ENCODE results near the gene H19.

H19 gene

DNA sequence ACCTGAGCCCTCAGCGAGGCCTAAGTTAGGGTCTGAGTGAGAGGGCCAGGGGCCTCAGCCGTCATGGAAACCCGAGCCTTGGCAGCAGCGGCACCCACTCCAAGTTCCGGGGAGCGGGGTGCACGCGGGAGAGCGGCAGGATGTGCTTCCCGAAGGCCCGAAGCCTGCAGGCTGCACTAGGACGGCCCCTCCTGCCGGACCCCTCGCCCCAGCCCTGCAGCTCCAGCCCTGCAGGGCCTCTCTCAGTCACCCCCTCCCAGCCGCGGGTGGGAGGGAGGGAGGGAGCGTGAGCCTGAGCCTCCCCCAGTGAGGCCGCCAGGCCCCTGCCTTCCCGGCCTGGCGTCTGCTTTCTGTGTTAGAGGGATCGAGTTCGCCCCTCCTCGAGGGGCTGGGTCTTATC, 27.9 kb downstream of the H19 start:
- TF ChIP-seq EP300 (IDR thresholded peaks at IDR 0.05; ENCODE audit: borderline replicate concordance) = no peak
- no peak for TF ChIP-seq RAD21 (IDR thresholded peaks at IDR 0.05; ENCODE audit: low read depth)
- no peak for TF ChIP-seq CREB1 (IDR thresholded peaks at IDR 0.05; ENCODE audit: low read depth)
- TF ChIP-seq, protein P1, sequence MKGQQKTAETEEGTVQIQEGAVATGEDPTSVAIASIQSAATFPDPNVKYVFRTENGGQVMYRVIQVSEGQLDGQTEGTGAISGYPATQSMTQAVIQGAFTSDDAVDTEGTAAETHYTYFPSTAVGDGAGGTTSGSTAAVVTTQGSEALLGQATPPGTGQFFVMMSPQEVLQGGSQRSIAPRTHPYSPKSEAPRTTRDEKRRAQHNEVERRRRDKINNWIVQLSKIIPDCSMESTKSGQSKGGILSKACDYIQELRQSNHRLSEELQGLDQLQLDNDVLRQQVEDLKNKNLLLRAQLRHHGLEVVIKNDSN (IDR thresholded peaks at IDR 0.05) = no peak
- no peak for TF ChIP-seq ZBTB7A (IDR thresholded peaks at IDR 0.05; ENCODE audit: low read depth)
- no peak for TF ChIP-seq YY1 (IDR thresholded peaks at IDR 0.05; ENCODE audit: low read depth)
- TF ChIP-seq TCF12 (IDR thresholded peaks at IDR 0.05; ENCODE audit: low read depth) = no peak
- no peak for TF ChIP-seq NFIC (IDR thresholded peaks at IDR 0.05)
- TF ChIP-seq FOXM1 (IDR thresholded peaks at IDR 0.05; ENCODE audit: borderline replicate concordance, low read depth) = no peak
- no peak for TF ChIP-seq TAF1 (IDR thresholded peaks at IDR 0.05; ENCODE audit: low read depth)
- no peak for TF ChIP-seq EGR1 (IDR thresholded peaks at IDR 0.05)
- TF ChIP-seq, protein P2, sequence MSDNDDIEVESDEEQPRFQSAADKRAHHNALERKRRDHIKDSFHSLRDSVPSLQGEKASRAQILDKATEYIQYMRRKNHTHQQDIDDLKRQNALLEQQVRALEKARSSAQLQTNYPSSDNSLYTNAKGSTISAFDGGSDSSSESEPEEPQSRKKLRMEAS (IDR thresholded peaks at IDR 0.05) = no peak
- no peak for TF ChIP-seq TEAD4 (IDR thresholded peaks at IDR 0.05)
- TF ChIP-seq, protein P3, sequence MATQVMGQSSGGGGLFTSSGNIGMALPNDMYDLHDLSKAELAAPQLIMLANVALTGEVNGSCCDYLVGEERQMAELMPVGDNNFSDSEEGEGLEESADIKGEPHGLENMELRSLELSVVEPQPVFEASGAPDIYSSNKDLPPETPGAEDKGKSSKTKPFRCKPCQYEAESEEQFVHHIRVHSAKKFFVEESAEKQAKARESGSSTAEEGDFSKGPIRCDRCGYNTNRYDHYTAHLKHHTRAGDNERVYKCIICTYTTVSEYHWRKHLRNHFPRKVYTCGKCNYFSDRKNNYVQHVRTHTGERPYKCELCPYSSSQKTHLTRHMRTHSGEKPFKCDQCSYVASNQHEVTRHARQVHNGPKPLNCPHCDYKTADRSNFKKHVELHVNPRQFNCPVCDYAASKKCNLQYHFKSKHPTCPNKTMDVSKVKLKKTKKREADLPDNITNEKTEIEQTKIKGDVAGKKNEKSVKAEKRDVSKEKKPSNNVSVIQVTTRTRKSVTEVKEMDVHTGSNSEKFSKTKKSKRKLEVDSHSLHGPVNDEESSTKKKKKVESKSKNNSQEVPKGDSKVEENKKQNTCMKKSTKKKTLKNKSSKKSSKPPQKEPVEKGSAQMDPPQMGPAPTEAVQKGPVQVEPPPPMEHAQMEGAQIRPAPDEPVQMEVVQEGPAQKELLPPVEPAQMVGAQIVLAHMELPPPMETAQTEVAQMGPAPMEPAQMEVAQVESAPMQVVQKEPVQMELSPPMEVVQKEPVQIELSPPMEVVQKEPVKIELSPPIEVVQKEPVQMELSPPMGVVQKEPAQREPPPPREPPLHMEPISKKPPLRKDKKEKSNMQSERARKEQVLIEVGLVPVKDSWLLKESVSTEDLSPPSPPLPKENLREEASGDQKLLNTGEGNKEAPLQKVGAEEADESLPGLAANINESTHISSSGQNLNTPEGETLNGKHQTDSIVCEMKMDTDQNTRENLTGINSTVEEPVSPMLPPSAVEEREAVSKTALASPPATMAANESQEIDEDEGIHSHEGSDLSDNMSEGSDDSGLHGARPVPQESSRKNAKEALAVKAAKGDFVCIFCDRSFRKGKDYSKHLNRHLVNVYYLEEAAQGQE (IDR thresholded peaks at IDR 0.05; ENCODE audit: low read depth) = no peak
- no peak for TF ChIP-seq CEBPB (IDR thresholded peaks at IDR 0.05)

DNA sequence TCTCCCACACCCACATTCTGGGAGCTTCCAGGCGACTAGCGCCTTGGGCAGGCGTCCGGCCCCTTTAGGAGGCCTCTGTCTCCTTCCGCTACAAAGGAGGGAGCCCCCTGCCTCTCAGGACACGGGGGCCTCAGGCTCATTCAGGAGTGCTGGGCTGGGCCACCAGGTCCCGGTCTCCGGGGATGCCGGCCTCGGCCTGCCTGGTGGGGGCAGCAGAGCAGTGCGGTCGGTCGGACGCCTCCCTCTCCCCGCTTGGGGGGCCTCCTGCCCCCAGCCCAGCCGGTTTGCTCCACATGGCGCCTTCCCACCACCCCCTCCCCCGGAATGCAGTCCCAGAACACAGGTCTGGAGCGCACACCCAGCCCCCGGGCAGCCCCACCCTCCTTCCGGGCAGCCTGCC, 28.6 kb downstream of the H19 start:
- TF ChIP-seq, protein P3 (IDR thresholded peaks at IDR 0.05; ENCODE audit: low read depth) = no peak
- TF ChIP-seq RAD21 (IDR thresholded peaks at IDR 0.05; ENCODE audit: low read depth) = no peak
- no peak for TF ChIP-seq NFIC (IDR thresholded peaks at IDR 0.05)
- no peak for TF ChIP-seq YY1 (IDR thresholded peaks at IDR 0.05; ENCODE audit: low read depth)
- no peak for TF ChIP-seq EP300 (IDR thresholded peaks at IDR 0.05; ENCODE audit: borderline replicate concordance)
- no peak for TF ChIP-seq ZBTB7A (IDR thresholded peaks at IDR 0.05; ENCODE audit: low read depth)
- no peak for TF ChIP-seq TEAD4 (IDR thresholded peaks at IDR 0.05)
- TF ChIP-seq CREB1 (IDR thresholded peaks at IDR 0.05; ENCODE audit: low read depth) = no peak
- TF ChIP-seq, protein P1 (IDR thresholded peaks at IDR 0.05) = no peak
- TF ChIP-seq EGR1 (IDR thresholded peaks at IDR 0.05) = no peak
- TF ChIP-seq CEBPB (IDR thresholded peaks at IDR 0.05) = no peak
- TF ChIP-seq FOXM1 (IDR thresholded peaks at IDR 0.05; ENCODE audit: borderline replicate concordance, low read depth) = no peak
- TF ChIP-seq TCF12 (IDR thresholded peaks at IDR 0.05; ENCODE audit: low read depth) = no peak
- no peak for TF ChIP-seq TAF1 (IDR thresholded peaks at IDR 0.05; ENCODE audit: low read depth)
- TF ChIP-seq, protein P2 (IDR thresholded peaks at IDR 0.05) = no peak

DNA sequence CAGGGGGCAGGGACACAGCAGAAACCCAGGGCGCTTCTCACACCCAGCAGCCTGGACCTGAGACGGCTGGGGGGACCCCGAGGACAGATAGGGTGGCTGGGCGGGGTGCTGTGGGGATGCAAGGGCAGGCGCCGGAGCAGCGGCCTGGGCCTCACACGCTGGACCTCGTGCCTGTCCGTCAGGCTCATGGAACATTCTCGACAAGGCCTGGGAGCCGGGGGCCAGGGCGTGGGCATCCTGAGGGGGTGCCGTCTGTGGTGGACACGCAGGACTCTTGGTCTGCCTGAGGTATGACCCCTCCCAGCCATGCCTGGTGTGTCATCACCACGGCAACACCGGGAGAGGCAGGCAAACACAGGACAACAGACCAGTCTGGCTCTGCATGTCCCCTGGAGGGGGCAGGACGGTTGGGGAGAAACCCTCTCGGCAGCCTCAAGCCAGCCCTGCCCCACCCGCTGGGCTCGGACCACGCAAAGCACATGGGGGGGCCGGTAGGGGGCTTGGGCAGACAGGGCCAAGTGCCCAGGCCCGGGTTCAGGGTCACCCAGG, 29.1 kb downstream of the H19 start:
- TF ChIP-seq, protein P1 (IDR thresholded peaks at IDR 0.05) = no peak
- no peak for TF ChIP-seq TAF1 (IDR thresholded peaks at IDR 0.05; ENCODE audit: low read depth)
- no peak for TF ChIP-seq EGR1 (IDR thresholded peaks at IDR 0.05)
- TF ChIP-seq, protein P2 (IDR thresholded peaks at IDR 0.05) = no peak
- TF ChIP-seq TCF12 (IDR thresholded peaks at IDR 0.05; ENCODE audit: low read depth) = no peak
- no peak for TF ChIP-seq CEBPB (IDR thresholded peaks at IDR 0.05)
- no peak for TF ChIP-seq FOXM1 (IDR thresholded peaks at IDR 0.05; ENCODE audit: borderline replicate concordance, low read depth)
- no peak for TF ChIP-seq EP300 (IDR thresholded peaks at IDR 0.05; ENCODE audit: borderline replicate concordance)
- no peak for TF ChIP-seq CREB1 (IDR thresholded peaks at IDR 0.05; ENCODE audit: low read depth)
- TF ChIP-seq, protein P3 (IDR thresholded peaks at IDR 0.05; ENCODE audit: low read depth) = no peak
